Bronchial epithelial cell (primary cell): Measurements from ENCODE around the gene SRPK1. TPM values are rescaled to one million over a fixed set of nuclear protein-coding genes. Genes with fewer than 3 reads are reported as not detected.

ENCODE experiments used
- DNase-seq: peaks from one replicate; pipeline ENCODE4 v3.0.0-alpha.2; 2010; ENCODE audit warnings: low read depth
- FAIRE-seq: peaks from 2 replicates; lab custom pipeline; 2011; peaks lifted over from hg19 to GRCh38; lab: Jason Lieb, UNC
- H3K27me3 ChIP-seq: 2 replicates; pipeline ENCODE4 v1.5.1; 2011; ENCODE audit warnings: low read length; ENCODE audit not compliant: control insufficient read depth, insufficient read depth
- H3K36me3 ChIP-seq: 2 replicates; pipeline ENCODE4 v1.5.1; 2011; ENCODE audit warnings: low read length; ENCODE audit not compliant: control insufficient read depth, insufficient read depth
- H3K4me3 ChIP-seq: 2 replicates; pipeline ENCODE4 v1.5.1; 2011; ENCODE audit warnings: mild to moderate bottlenecking, low read depth, low read length, control low read depth
- total RNA-seq: library from RNA; depleted of rRNA; stranded (reverse); fragments of >200 nt; gene quantifications from 2 replicates; pipeline ENCODE4 v1.2.1, GENCODE V29; 2014
- TF ChIP-seq, protein P1 (sequence below): IDR thresholded peaks from 2 replicates; pipeline ENCODE4 v1.5.1; 2011; ENCODE audit warnings: mild to moderate bottlenecking, moderate library complexity, low read length, control low read depth, inconsistent platforms; ENCODE audit not compliant: insufficient read depth, severe bottlenecking

SRPK1 gene
- total RNA-seq, 1 donor from 2014 or later = 90.6 TPM

DNA sequence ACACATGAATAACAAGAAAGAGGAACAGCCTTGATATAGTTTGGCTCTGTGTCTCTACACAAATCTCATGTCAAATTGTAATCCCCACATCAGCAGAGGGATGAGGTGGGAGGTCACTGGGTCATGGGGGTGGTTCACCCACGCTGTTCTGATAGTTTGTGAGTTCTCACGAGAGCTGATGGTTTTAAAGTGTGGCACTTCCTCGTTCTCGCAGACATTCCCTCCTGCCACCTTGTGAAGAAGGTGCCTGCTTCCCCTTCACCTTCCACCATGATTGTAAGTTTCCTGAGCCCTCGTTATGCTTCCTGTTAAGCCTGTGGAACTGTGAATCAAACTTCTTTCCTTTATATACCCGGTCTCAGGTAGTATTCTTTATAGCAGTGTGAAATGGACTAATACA is 13.1 kb downstream of the SRPK1 start:
- H3K36me3 ChIP-seq = peaks cover 2% of the 10 kb centered on the region
- no peak overlapping the region for H3K4me3 ChIP-seq
- no peak for FAIRE-seq
- no peak for DNase-seq
- TF ChIP-seq, protein P1, sequence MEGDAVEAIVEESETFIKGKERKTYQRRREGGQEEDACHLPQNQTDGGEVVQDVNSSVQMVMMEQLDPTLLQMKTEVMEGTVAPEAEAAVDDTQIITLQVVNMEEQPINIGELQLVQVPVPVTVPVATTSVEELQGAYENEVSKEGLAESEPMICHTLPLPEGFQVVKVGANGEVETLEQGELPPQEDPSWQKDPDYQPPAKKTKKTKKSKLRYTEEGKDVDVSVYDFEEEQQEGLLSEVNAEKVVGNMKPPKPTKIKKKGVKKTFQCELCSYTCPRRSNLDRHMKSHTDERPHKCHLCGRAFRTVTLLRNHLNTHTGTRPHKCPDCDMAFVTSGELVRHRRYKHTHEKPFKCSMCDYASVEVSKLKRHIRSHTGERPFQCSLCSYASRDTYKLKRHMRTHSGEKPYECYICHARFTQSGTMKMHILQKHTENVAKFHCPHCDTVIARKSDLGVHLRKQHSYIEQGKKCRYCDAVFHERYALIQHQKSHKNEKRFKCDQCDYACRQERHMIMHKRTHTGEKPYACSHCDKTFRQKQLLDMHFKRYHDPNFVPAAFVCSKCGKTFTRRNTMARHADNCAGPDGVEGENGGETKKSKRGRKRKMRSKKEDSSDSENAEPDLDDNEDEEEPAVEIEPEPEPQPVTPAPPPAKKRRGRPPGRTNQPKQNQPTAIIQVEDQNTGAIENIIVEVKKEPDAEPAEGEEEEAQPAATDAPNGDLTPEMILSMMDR = no peak
- no peaks in the 10 kb centered on the region for H3K27me3 ChIP-seq

DNA sequence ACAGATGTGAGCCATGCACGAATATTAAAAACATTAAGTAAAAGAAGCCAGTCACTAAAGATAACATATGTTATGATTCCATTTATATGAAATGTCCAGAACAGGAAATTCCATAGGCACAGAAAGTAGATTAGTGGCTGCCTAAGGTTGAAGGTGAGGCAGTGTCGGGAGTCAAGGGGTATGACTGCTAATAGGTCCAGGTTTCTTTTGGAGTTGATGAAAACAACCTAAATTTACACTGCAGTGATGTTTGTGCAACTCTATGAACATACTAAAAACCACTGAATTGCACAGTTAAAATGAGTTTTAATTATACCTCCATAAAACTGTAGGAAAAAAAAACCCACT is 14.4 kb downstream of the SRPK1 start:
- TF ChIP-seq, protein P1 = no peak
- Histone ChIP-seq H3K27me3 (no peaks in the 10 kb centered on the region), H3K4me3 (no peak overlapping the region), H3K36me3 (peaks cover 2% of the 10 kb centered on the region)
- DNase-seq (no peak), FAIRE-seq (no peak)

DNA sequence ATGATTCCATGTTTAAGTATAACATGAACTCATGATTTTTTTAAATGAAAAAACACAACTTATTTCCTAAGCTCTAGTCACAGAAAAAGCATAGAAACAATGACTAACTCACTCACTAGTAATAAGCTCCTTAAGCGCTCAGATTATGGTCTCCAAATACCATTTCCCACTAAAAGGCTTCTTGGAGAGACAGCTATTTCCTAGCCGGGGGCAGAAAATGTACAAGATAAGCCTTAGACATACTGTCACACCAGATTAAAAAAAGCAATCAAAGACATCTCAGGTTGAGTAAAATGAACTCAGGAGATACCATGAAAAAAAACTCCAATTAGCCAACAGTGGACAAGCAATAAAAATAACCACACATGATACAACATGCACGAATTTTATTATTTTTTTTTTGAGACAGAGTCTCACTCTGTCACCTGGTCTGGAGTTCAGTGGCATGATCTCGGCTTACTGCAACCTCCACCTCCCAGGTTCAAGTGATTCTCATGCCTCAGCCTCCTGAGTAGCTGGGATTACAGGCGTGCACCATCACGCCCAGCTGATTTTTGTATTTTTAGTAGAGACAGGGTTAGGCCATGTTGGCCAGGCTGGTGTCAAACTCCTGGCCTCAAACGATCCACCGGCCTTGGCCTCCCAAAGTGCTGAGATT is 14.9 kb downstream of the SRPK1 start:
- no peak overlapping the region for H3K4me3 ChIP-seq
- peaks cover 2% of the 10 kb centered on the region for H3K36me3 ChIP-seq
- DNase-seq (no peak), FAIRE-seq (no peak)
- H3K27me3 ChIP-seq = no peaks in the 10 kb centered on the region
- TF ChIP-seq, protein P1 = no peak

DNA sequence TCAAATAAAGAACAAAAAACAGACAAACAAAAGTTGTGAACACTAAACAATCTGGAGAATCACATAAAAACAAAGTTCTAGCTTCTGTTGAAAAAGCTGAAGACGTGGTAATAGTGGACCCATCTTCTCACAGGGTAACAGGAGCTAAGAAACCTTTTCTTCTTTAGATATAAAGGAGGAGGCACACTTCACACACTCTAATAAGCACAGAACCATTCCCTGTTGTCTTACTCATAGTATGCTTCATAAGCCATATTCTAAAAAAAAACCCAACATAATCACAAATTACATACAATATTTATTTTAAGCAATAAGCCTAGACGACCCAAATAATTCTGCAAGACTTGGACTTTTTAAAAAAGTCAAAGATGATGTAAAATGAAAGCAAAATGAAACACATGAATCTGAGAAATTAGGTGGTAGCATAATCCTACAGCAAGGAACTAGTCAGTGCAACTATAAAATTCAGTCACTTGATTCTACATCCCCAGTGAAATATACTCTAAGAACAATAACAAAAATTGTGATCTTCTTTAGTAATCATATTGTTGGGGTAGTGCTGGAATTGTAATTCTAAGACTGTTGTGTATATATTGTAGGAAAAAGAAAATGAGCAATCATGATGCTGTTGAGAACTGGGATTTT is 15.6 kb downstream of the SRPK1 start:
- peaks cover 3% of the 10 kb centered on the region for H3K36me3 ChIP-seq
- FAIRE-seq = no peak
- TF ChIP-seq, protein P1 = no peak
- H3K4me3 ChIP-seq = no peak overlapping the region
- DNase-seq = no peak
- H3K27me3 ChIP-seq = no peaks in the 10 kb centered on the region

DNA sequence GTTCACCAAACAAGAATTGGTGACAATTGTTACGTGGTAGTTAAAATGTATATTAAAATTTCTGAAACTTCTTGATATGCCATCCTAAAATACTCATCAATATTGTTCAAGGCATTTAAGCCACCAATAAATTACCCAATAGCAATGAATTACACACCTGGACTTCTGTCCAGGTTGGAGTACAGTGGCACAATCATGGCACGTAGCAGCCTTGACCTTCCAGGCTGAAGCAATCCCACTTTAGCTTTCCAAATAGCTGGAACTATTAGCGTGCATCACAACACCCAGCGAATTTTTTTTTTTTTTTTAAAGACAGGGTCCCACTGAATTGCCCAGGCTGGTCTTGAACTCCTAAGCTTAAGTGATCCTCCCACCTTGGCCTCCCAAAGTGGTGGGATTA is 17.2 kb downstream of the SRPK1 start:
- no peak for DNase-seq
- no peak overlapping the region for H3K4me3 ChIP-seq
- H3K27me3 ChIP-seq = no peaks in the 10 kb centered on the region
- H3K36me3 ChIP-seq = peaks cover 2% of the 10 kb centered on the region
- FAIRE-seq = no peak
- TF ChIP-seq, protein P1 = no peak
